Measurements from ENCODE around the gene TAX1BP3. TPM values are rescaled to one million over a fixed set of nuclear protein-coding genes. Genes with fewer than 3 reads are reported as not detected.

TAX1BP3 gene
- total RNA-seq, 1 donor from 2014 or later, result 22.8 TPM

DNA sequence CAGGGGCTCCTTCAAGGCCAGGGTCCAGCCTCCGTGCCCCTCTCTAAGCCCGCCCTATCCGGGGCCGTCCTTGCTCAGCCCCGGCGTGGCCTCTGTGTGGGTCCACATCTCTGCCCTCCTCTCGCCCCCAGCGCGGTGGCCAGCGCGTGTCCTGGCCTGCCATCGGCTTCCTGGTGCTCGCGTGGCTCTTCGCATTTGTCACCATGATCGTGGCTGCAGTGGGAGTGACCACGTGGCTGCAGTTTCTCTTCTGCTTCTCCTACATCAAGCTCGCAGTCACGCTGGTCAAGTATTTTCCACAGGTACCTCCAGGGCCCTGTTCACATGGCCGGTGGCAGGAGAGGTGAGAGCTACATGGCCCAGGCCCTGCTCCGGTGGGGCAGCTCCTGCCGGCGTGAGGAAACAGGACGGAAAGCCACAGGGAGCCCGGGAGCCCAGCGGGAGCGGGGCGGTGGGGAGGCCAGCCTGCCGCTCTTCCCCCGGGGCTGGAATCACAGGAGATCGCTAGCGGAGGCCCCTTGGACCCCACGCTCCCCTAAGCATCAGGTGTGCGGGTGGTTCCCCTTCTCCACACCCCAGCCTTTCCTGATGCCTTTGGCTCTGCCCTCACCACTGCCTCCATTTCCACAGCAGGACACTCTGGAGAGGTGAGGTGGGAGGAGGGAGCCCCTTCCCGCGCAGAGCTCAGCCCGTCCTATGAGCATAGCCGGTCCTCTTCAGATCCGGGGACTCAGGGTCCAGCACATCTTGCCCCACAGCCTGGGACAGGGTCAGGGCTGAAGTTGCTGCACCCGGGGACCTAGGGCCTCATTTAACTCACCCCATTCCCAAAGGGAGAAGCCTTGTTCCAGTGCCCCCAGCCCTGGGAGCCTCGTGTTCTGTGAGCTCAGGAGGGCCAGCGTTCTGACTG is 10.2 kb downstream of the TAX1BP3 start:
- DNase-seq, result no peak

DNA sequence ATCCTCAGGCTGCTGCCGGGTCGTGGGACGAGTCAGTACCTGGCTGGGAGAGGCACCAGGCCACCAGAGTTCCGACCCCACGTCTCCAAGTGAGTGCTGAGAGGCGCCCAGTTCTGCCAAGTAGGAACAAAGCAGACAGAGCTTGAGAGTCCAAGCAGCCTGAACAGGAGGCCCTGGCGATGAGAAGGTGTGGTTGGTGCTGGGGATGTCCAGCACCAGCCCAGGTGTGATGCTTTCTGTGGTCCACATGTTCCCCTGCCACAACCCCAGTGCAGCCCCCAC is 10.8 kb downstream of the TAX1BP3 start:
- no peak for DNase-seq

DNA sequence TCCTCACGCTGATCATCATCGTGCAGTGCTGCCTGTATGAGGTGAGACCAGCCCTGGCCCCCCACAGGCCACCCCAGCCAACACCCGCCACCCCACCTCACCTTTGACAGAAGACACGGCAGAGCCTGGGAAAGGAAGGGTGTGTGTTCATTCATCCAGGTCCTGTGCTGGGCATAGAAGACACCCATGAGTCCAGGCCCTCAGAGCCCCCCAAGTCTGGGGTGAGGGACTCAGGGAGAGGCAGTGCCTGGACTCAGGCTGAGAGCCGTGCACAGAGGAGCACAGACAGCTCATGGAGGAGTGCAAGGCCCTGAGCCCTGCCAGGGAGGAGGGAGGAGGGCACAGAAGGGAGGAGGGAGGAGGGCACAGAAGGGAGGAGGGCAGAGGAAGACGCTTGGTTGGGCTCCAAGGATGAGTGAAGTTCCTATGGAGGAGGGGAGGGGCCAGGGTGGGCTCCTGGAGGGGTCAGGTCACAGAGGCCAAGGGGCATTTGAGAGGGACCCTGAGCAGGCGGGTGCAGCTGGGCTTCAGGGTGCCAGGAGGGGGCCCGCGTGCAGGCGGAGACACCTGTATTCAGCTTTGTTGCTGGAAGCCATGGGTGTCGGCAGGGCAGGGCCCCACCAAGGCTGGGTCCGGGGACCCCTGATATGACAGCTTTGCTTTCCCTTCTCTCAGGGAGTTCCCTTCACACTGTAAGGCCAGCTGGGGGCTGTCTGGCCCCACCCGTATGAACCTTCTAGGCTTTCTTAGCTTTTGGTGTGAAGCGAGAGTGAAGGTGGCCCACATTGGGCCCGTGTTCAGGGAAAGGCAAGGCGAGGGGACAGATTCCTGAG is 11.4 kb downstream of the TAX1BP3 start:
- no peak for DNase-seq

DNA sequence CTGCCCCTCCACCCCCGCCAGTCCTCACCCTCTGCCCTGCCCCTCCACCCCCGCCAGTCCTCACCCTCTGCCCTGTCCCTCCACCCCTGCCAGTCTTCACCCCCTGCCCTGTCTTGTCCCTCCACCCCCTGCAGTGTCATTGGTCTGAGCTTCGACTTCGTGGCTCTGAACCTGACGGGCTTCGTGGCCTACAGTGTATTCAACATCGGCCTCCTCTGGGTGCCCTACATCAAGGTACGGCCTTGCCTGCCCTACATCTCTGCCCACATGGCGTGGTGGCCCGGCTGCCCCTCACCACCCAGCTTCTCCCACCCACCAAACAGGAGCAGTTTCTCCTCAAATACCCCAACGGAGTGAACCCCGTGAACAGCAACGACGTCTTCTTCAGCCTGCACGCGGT is 12.0 kb downstream of the TAX1BP3 start:
- DNase-seq, result no peak

DNA sequence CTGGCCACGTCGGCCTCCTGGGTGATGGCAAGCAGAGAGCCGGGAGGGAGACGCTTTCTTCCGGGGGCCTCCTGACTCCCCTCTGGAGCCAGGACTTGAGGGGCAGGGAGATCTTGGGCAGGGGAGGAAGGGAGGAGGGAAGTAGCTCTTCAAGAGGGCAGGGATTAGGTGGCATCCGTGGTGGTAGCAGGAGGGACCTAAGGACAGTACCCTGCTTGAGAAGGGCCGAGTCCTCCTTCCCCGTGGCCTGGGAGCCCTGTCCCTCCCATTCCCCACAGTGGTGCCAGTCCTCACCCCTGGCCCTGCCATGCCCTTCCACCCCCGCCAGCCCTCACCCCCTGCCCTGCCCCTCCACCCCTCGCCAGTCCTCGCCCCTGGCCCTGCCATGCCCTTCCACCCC is 12.6 kb downstream of the TAX1BP3 start:
- DNase-seq, result no peak

DNA sequence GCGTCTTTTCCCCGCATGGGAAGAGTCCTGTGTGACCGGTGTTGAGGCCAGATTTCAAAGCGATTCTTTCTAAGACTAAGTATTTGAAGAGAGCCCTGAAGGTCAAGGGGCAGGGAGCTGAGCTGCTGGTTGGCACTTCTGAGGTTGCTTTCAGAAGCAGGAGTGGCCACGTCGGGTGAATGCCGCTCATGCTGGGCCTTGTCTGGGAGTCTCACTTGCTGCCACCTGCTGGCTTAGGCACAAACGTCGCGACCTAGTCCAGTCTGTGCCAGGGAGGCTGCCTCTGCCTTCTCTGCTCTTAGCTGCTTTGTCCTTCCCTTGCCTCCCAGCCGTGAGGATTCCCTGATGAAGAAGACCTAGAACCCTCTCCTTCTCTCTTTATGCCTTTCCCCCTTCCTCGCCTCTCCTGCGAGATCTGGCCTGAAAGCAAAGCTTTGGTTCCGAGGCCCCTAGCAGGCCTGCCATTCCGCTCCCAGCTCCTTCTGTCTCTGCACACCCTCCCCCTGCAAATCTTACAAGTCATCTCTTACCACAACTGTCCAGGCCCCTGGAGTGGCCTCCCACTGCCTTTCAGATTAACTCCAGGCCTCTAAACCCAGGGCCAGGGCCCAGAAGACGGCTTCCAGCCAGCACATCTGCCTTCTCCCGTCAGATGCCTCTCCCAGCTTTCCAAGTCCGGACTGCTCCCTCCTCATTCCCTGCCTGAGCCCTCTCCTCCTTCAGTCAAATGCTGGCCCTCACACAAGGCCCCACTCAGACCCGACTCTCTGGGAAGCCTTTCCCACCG is 20.4 kb downstream of the TAX1BP3 start:
- peak; percentile 29 for DNase-seq

DNA sequence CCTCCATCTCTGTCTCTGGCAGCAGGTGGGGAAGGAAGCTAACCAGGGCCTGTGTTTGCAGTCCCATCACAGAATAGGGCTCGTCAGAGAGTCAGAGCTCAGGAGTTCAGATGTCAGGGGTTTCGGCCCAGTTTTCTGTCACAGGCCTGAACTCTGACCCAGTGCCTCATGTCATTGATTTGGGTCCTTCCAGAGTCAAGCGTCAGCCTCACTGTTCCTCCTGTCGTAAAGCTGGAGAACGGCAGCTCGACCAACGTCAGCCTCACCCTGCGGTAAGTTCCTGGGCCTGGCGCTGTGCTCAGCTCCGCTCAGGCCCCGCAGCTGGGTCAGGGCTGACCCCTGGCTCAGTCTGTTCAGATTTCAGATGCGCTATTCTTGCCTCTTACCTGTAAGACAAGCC is 21.1 kb downstream of the TAX1BP3 start:
- no peak for DNase-seq

DNA sequence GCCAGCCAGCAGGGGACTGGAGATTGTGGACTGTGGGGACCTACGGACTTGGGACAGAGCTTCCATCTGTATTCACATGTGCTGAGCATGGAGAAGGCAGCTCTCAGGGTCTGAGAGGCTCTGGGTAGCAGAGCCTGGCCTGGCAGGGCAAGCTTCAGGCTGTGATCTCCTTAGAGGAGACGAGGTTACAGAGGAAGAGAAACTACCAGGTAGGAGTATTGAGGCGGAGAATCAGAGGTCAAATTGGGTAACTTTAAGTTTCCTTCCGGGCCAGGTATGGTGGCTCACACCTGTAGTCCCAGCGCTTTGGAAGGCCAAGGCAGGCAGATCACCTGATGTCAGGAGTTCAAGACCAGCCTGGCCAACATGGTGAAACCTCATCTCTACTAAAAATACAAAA is 23.1 kb downstream of the TAX1BP3 start:
- no peak for DNase-seq

DNA sequence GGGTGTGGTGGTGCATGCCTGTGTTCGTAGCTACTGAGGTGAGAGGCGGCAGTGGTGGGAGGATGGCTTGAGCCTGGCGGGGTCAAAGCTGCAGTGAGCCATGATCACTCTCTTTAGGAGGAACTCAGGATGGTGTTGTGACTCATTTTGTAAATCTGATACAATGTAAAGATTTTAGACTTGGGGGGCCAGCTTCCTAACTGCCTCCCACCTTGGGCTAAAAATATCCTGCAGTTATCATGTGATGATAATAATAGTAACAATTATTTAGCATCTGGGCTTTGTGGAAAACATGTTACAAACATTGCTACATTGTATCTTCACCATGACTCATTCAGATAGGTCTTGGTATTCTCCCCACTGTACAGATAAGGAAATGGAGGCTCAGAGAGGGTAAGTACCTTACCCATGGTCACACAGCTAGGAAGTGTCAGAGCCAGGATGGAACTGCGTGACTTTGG is 24.5 kb downstream of the TAX1BP3 start:
- DNase-seq, result no peak

DNA sequence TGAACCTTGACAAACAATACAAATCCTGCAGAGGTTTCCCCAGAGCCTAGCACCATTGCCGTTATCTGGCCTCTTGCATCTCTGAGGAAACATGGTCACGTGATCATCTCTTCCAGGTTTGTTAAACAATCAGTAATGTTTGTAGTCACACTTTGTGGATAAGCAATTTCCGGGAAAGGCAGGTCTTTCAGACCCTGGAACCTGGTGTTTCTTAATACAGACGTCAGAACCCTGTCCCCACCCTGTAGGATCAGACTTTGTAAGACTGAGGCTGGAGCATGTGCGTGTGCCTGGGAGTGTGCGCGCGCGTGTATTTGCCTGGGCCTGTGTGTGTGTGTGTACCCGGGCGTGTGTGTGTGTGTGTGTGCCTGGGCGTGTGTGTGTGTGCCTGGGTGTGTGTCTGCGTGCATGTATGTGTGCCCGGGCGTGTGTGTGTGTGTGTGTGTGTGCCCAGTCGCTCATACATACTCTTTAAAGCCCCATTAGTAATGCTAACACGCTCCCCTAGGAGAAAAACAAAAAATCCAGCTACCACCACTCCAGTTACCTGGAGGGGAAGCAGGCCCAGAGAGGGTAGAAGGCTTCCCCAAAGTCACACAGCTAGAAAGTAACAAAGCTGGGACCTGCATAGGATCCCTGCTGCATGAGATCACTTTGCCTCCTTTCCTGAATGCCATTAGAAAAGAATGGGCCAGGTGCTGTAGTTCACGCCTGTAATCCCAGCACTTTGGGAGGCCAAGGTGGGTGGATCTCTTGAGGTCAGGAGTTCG is 26.5 kb downstream of the TAX1BP3 start:
- DNase-seq, result no peak

DNA sequence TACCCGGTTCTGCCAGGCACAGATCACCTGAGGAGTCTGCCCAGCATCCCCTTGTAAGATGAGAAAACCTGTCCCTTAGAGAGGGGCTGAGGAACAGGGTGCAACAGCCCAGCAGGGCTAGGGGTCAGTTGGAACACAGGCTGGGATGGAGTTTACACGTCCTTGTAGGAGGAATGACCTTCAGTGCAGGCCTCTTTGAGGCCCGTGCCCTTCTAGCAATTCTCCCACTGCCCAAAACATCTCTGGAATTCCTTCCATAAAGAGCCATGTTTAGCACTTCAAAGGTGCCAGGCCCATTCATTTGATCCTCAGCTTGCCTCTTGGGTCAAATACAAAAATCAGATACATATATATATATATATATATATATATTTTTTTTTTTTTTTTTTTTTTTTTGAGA is 27.4 kb downstream of the TAX1BP3 start:
- no peak for DNase-seq

DNA sequence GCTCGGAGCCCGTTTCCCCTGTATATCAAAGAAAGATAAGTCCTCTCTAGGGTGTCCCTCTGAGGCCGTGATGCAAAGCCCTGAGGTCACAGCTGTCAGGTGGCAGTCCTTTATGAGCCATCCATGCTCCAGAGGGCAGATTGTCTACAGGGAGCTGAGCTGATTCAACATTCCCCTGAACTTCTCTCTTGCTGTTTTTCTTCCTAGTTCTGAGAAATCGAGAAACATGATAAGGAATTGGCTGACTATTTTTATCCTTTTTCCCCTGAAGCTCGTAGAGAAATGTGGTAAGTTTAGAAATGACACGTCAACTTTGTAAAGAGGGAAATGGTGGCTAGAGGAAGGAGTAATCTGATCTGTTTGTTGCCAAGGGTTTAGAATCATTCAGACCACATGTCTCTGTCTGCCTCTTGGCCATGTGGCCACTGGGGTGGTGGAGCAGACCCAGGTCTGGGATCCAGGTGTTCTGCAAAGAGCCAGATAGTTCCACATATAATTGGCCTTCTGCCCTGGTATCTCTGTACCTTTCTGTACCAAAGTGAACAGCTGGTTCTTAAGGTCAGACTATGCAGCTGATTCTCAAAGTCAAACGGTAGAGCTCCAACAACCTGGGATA is 28.3 kb downstream of the TAX1BP3 start:
- DNase-seq, result no peak

DNA sequence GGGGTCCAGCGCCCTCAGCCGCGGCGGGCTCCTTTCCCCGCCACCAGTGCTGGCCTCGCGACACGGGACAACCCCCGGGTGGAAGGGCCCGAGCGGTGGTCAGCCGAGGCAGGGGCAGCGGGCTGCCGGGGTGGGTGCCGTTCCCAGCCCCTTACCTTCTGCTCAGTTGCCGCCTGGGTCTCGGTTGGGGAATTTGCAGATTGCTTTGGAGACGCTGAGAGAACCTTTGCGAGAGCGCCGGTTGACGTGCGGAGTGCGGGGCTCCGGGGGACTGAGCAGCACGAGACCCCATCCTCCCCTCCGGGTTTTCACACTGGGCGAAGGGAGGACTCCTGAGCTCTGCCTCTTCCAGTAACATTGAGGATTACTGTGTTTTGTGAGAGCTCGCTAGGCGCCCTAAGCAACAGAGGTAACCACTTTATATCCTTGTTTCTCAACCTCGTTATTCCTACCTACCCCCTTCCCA is 31.4 kb downstream of the TAX1BP3 start:
- no peak for DNase-seq

DNA sequence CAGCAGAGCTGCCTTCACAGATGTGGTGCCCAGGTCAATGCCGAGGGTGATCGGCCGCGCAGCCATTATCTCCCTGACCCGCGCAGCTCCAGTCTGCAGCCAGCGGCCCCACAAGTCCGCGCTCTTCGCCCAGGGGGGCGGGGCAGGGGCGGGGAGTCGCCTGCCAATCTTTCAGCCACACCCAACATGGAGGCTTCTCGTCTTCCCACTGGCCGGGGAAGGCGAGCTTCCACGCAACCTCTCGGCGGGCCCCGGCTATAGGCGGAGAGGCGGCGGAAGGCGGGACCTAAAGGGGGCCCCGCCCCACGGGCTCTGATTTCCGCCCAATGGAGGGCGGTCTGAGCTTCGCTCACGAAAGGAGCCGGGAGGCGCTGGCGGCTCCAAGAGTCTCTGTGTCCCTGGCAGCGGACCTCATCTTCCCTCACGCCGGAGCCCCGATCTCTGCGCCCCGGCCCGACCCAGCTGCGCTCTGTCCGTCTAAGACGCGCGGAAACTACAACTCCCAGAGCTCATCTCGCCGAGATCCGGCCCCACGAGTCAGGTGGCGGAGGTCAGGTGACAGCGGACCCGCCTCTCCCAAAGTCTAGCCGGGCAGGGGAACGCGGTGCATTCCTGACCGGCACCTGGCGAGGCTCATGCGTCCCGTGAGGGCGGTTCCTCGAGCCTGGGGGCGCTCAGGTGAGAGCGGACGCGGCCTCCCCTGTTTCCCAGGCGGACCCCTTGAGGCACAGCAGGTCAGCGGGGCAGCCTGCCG is 32.0 kb downstream of the TAX1BP3 start, which contains the start of the genes CTNS and SHPK:
TSS of gene CTNS (plus strand) at position 607 of the 754 bp plus-strand sequence. CDS start 3,447 bp downstream, outside the sequence.
TSS of gene SHPK (minus strand) at position 97 of the 754 bp plus-strand sequence. CDS start at position 66, 31 bp downstream.
- peak; percentile 98 for DNase-seq

DNA sequence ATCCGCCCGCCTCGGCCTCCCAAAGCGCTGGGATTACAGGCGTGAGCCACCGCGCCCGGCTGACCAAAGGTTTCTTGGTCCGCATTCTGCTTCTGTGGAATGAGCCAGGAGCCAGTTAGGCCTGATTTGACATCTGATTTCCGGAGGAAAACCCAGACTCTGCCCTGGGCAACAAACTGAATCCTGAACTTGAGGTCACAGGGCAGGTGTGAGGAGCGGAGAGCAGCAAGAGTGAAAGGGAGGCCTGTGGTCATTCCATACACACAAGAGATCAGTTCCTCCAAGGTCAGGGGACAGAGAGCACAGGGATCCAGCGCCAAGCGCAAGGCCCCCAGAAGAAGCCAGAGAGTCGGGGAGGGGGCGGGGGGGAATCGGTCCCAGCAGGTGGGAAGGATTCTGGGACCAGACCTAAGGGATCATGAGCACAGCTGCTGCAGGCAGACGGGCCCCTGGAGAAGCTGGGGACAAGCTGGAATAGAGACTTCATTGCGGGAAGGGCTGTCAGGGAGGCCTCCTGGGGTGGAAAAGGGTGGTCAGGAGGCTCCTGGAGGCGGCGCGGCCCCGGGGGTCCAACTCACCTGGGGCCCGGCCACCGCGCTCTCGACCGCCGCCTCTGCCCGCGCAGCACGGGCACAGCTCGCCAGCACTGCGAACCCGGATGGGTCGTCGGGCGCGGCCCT is 32.8 kb downstream of the TAX1BP3 start:
- no peak for DNase-seq

DNA sequence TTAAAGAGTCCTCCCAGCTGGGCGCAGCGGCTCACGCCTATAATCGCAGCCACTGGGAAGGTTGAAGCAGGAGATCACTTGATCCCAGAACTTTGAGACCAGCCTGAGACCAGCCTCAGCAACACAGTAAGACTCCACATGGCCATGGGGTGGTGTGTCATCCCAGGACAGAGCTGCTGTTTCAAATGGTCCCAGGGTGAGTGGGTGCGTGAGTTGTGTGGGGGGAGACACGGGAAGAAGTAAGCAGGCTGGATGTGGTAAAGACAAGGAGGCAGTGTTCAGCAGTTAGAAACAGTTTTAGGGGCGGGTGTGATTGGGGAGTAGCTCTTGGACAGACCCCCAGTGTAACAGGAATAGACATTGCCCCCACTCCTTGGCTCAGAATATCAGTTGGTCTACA is 36.1 kb downstream of the TAX1BP3 start:
- DNase-seq, result no peak

DNA sequence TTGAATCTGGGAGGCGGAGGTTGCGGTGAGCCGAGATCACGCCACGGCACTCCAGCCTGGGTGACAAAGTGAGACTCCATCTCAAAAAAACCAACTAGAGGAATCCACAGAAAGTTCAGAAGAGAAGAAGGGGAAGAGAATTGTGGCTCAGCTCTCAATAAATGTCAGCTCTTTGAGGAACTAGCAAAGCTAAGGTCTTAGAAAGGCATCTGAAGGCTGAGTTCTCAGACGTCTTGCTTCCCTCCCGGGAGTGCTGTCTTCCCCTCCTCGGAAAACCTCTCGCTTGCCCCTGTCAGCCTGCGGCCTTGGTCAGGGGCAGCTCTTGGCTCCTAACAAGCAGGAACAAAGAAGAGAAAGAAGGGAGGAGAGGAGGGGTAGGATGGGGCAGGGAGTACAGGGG is 37.6 kb downstream of the TAX1BP3 start:
- no peak for DNase-seq

DNA sequence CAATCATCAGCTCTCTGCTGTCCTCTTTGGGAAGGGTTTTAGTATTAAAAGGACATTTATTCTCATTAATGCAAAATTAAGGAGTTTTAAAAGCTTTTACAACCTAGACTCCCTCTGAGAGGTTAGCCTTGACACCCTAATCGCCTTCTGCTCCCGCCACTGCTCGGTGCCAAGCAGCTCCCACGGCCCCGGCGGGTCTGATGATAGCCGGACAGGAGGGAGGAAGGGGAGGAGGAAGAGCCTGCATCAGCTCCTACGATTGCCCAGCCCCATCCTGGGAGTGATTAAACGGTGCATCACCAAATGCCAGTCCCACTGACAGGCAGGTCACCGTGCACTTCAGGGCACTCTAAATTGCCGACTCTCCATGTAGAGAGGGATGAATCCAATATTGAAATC is 40.6 kb downstream of the TAX1BP3 start:
- DNase-seq, result no peak
